ENCODE data around the gene URM1.
A peak's percentile ranks its signal among the peaks of the same experiment; 100 is the strongest.
"Not testable (repeated sequence)": the region's sequence is repeated elsewhere in the genome, so short reads cannot be mapped to it uniquely, and the experiment has no call there.

The URM1 gene

GRCh38 chr9:128338852-128339614, 32.1 kb upstream of the URM1 start:
- not testable (repeated sequence) for H3K4me3 ChIP-seq (ENCODE audit: low read length)

GRCh38 chr9:128339761-128340690, 31.1 kb upstream of the URM1 start, which contains the start of gene SLC27A4:
Gene SLC27A4, plus strand, starts transcription at chr9:128340527. Its CDS starts 2,606 bp downstream, at chr9:128343133.
- Histone ChIP-seq H3K36me3 (ENCODE audit: control insufficient read depth, insufficient read depth, low read length) (no peaks in the 10 kb centered on the region), H3K4me3 (ENCODE audit: low read length) (peak within 1 kb of the TSS; percentile 60), H3K9me3 (ENCODE audit: control insufficient read depth, low read length) (no peaks in the 10 kb centered on the region), H3K27me3 (ENCODE audit: control insufficient read depth, insufficient read depth, low read length) (no peaks in the 10 kb centered on the region), H3K4me1 (ENCODE audit: control insufficient read depth, insufficient read depth, low read length) (peaks cover 15% of the 10 kb centered on the region), H3K9ac (ENCODE audit: low read length) (peak within 1 kb of the TSS; percentile 79)

More at GRCh38 chr9:128338852-128339614, 32.1 kb upstream of the URM1 start:
- not testable (repeated sequence) for H3K27me3 ChIP-seq (ENCODE audit: control insufficient read depth, insufficient read depth, low read length); H3K9ac ChIP-seq (ENCODE audit: low read length); H3K9me3 ChIP-seq (ENCODE audit: control insufficient read depth, low read length); H3K36me3 ChIP-seq (ENCODE audit: control insufficient read depth, insufficient read depth, low read length)
- peaks cover 15% of the 10 kb centered on the region for H3K4me1 ChIP-seq (ENCODE audit: control insufficient read depth, insufficient read depth, low read length)

GRCh38 chr9:128340691-128341434, 30.3 kb upstream of the URM1 start:
- Histone ChIP-seq H3K4me1 (ENCODE audit: control insufficient read depth, insufficient read depth, low read length) (peaks cover 15% of the 10 kb centered on the region), H3K4me3 (ENCODE audit: low read length) (peak overlapping the region; percentile 60), H3K36me3 (ENCODE audit: control insufficient read depth, insufficient read depth, low read length) (no peaks in the 10 kb centered on the region), H3K9me3 (ENCODE audit: control insufficient read depth, low read length) (no peaks in the 10 kb centered on the region), H3K9ac (ENCODE audit: low read length) (peak overlapping the region; percentile 44), H3K27me3 (ENCODE audit: control insufficient read depth, insufficient read depth, low read length) (no peaks in the 10 kb centered on the region)

GRCh38 chr9:128341435-128341849, 29.7 kb upstream of the URM1 start:
- Histone ChIP-seq H3K9ac (ENCODE audit: low read length) (peak overlapping the region; percentile 44), H3K4me3 (ENCODE audit: low read length) (peak overlapping the region; percentile 60), H3K9me3 (ENCODE audit: control insufficient read depth, low read length) (no peaks in the 10 kb centered on the region), H3K4me1 (ENCODE audit: control insufficient read depth, insufficient read depth, low read length) (peaks cover 15% of the 10 kb centered on the region), H3K27me3 (ENCODE audit: control insufficient read depth, insufficient read depth, low read length) (no peaks in the 10 kb centered on the region), H3K36me3 (ENCODE audit: control insufficient read depth, insufficient read depth, low read length) (no peaks in the 10 kb centered on the region)

- H3K36me3 ChIP-seq (ENCODE audit: control insufficient read depth, insufficient read depth, low read length), result no peaks in the 10 kb centered on the region
Observed at GRCh38 chr9:128342971-128343680, 28.0 kb upstream of the URM1 start.

DNA sequence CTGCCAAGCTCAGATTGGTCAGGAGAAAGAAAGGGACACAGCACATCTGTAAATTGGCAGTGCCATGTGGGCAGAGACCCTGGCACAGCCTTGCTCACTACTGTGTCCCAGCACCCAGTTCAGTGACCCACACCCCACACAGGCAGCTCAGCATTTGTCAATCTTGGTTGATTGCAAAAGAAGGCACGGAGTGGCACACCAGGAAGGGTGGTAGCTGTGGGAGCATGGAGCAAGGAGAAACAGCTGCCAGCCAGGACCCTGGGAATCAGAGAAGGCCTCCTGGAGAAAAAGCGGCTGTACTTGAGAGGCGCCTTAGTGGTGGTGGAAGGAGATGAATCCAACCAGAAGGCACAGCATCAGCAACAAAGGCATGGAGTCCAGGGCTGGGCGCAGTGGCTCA, 27.3 kb upstream of the URM1 start:
- no peaks in the 10 kb centered on the region for H3K27me3 ChIP-seq (ENCODE audit: control insufficient read depth, insufficient read depth, low read length)
- no peak overlapping the region for H3K4me3 ChIP-seq (ENCODE audit: low read length)
- peaks cover 15% of the 10 kb centered on the region for H3K4me1 ChIP-seq (ENCODE audit: control insufficient read depth, insufficient read depth, low read length)
- no peak overlapping the region for H3K9ac ChIP-seq (ENCODE audit: low read length)
- H3K9me3 ChIP-seq (ENCODE audit: control insufficient read depth, low read length), result no peaks in the 10 kb centered on the region
- H3K36me3 ChIP-seq (ENCODE audit: control insufficient read depth, insufficient read depth, low read length), result peaks cover 6% of the 10 kb centered on the region

More at GRCh38 chr9:128342971-128343680, 28.0 kb upstream of the URM1 start:
- Histone ChIP-seq H3K4me3 (ENCODE audit: low read length) (no peak overlapping the region), H3K4me1 (ENCODE audit: control insufficient read depth, insufficient read depth, low read length) (peaks cover 15% of the 10 kb centered on the region), H3K9me3 (ENCODE audit: control insufficient read depth, low read length) (no peaks in the 10 kb centered on the region), H3K9ac (ENCODE audit: low read length) (no peak overlapping the region), H3K27me3 (ENCODE audit: control insufficient read depth, insufficient read depth, low read length) (no peaks in the 10 kb centered on the region)

GRCh38 chr9:128344931-128345605, 26.1 kb upstream of the URM1 start:
- H3K9me3 ChIP-seq (ENCODE audit: control insufficient read depth, low read length), result no peaks in the 10 kb centered on the region
- H3K9ac ChIP-seq (ENCODE audit: low read length), result no peak overlapping the region
- H3K36me3 ChIP-seq (ENCODE audit: control insufficient read depth, insufficient read depth, low read length), result peaks cover 6% of the 10 kb centered on the region
- H3K4me1 ChIP-seq (ENCODE audit: control insufficient read depth, insufficient read depth, low read length), result peaks cover 10% of the 10 kb centered on the region
- no peak overlapping the region for H3K4me3 ChIP-seq (ENCODE audit: low read length)
- H3K27me3 ChIP-seq (ENCODE audit: control insufficient read depth, insufficient read depth, low read length), result no peaks in the 10 kb centered on the region

- no peak overlapping the region for H3K4me3 ChIP-seq (ENCODE audit: low read length)
- H3K9me3 ChIP-seq (ENCODE audit: control insufficient read depth, low read length), result no peaks in the 10 kb centered on the region
- H3K4me1 ChIP-seq (ENCODE audit: control insufficient read depth, insufficient read depth, low read length), result no peaks in the 10 kb centered on the region
- no peak overlapping the region for H3K9ac ChIP-seq (ENCODE audit: low read length)
- H3K27me3 ChIP-seq (ENCODE audit: control insufficient read depth, insufficient read depth, low read length), result no peaks in the 10 kb centered on the region
- peaks cover 6% of the 10 kb centered on the region for H3K36me3 ChIP-seq (ENCODE audit: control insufficient read depth, insufficient read depth, low read length)
Observed at GRCh38 chr9:128349125-128349524, 22.0 kb upstream of the URM1 start.

GRCh38 chr9:128349772-128350171, 21.4 kb upstream of the URM1 start:
- no peaks in the 10 kb centered on the region for H3K9me3 ChIP-seq (ENCODE audit: control insufficient read depth, low read length)
- no peaks in the 10 kb centered on the region for H3K27me3 ChIP-seq (ENCODE audit: control insufficient read depth, insufficient read depth, low read length)
- H3K4me3 ChIP-seq (ENCODE audit: low read length), result no peak overlapping the region
- H3K4me1 ChIP-seq (ENCODE audit: control insufficient read depth, insufficient read depth, low read length), result no peaks in the 10 kb centered on the region
- H3K36me3 ChIP-seq (ENCODE audit: control insufficient read depth, insufficient read depth, low read length), result peaks cover 6% of the 10 kb centered on the region
- no peak overlapping the region for H3K9ac ChIP-seq (ENCODE audit: low read length)

- Histone ChIP-seq H3K4me3 (ENCODE audit: low read length) (no peak overlapping the region), H3K4me1 (ENCODE audit: control insufficient read depth, insufficient read depth, low read length) (no peaks in the 10 kb centered on the region), H3K36me3 (ENCODE audit: control insufficient read depth, insufficient read depth, low read length) (peaks cover 8% of the 10 kb centered on the region), H3K27me3 (ENCODE audit: control insufficient read depth, insufficient read depth, low read length) (no peaks in the 10 kb centered on the region), H3K9me3 (ENCODE audit: control insufficient read depth, low read length) (no peaks in the 10 kb centered on the region), H3K9ac (ENCODE audit: low read length) (no peak overlapping the region)
Observed at GRCh38 chr9:128355451-128355850, 15.7 kb upstream of the URM1 start.

DNA sequence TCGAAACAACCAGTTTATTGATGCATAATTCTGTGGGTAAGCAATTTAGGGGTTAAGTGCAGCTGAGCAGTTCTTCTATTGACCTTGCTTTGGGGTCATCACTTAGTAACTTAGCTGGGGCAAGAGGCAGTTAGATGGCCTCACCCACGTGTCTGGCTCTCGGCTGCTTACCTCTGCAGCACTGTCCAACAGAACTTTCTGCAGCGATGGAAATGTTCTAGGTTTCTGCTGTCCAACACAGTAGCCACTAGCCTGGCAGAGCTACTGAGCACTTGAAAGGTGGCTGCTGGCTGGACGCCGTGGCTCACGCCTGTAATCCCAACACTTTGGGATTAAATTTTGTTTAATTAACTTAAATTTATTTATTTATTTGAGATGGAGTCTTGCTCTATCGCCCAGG, 13.1 kb upstream of the URM1 start:
- H3K4me3 ChIP-seq (ENCODE audit: low read length), result no peak overlapping the region
- H3K27me3 ChIP-seq (ENCODE audit: control insufficient read depth, insufficient read depth, low read length), result no peaks in the 10 kb centered on the region
- no peaks in the 10 kb centered on the region for H3K9me3 ChIP-seq (ENCODE audit: control insufficient read depth, low read length)
- peaks cover 8% of the 10 kb centered on the region for H3K36me3 ChIP-seq (ENCODE audit: control insufficient read depth, insufficient read depth, low read length)
- no peak overlapping the region for H3K9ac ChIP-seq (ENCODE audit: low read length)
- peaks cover 13% of the 10 kb centered on the region for H3K4me1 ChIP-seq (ENCODE audit: control insufficient read depth, insufficient read depth, low read length)

All from mucosa of stomach (tissue), 1 donor.